H9 (cell line): ENCODE data around the gene ZSCAN2. TPM values are rescaled to one million over a fixed set of nuclear protein-coding genes. Genes with fewer than 3 reads are reported as not detected.
A peak's percentile ranks its signal among the peaks of the same experiment; 100 is the strongest.

Source experiments
- DNase-seq: peaks from one replicate; pipeline ENCODE4 v3.0.0-alpha.2; 2017
- H2AFZ ChIP-seq: one replicate; pipeline ENCODE4 v1.6.1; 2013; ENCODE audit warnings: mild to moderate bottlenecking, low read length, control low read depth, moderate library complexity
- H2AK5ac ChIP-seq: 2 replicates; pipeline ENCODE4 v1.6.1; 2013; ENCODE audit warnings: low read length, control low read depth, mixed read lengths; ENCODE audit not compliant: insufficient read length
- H2BK120ac ChIP-seq: one replicate; pipeline ENCODE4 v1.6.1; 2013; ENCODE audit warnings: low read depth, mild to moderate bottlenecking, low read length, control low read depth, inconsistent platforms; ENCODE audit not compliant: poor library complexity, severe bottlenecking
- H2BK12ac ChIP-seq: 2 replicates; pipeline ENCODE4 v1.6.1; 2013; ENCODE audit warnings: low read length, control low read depth, mixed read lengths, low read depth; ENCODE audit not compliant: insufficient read length
- H2BK15ac ChIP-seq: 2 replicates; pipeline ENCODE4 v1.6.1; 2013; ENCODE audit warnings: low read depth, low read length, control low read depth
- H2BK20ac ChIP-seq: one replicate; pipeline ENCODE4 v1.6.1; 2013; ENCODE audit warnings: low read depth, mild to moderate bottlenecking, low read length, control low read depth, inconsistent platforms; ENCODE audit not compliant: poor library complexity, severe bottlenecking
- H2BK5ac ChIP-seq: 2 replicates; pipeline ENCODE4 v1.6.1; 2013; ENCODE audit warnings: low read length, control low read depth, mixed read lengths; ENCODE audit not compliant: insufficient read length
- H3K14ac ChIP-seq: 2 replicates; pipeline ENCODE4 v1.6.1; 2013; ENCODE audit warnings: low read length, control low read depth; ENCODE audit not compliant: insufficient read depth
- H3K18ac ChIP-seq: 2 replicates; pipeline ENCODE4 v1.6.1; 2013; ENCODE audit warnings: low read depth, mild to moderate bottlenecking, mixed read lengths, low read length, control low read depth; ENCODE audit not compliant: insufficient read length
- H3K23ac ChIP-seq: 2 replicates; pipeline ENCODE4 v1.6.1; 2013; ENCODE audit warnings: low read length, control low read depth, mixed read lengths, low read depth; ENCODE audit not compliant: insufficient read length
- H3K23me2 ChIP-seq: 2 replicates; pipeline ENCODE4 v1.6.1; 2013; ENCODE audit warnings: low read depth, mild to moderate bottlenecking, mixed read lengths, low read length, control low read depth; ENCODE audit not compliant: insufficient read length, poor library complexity, severe bottlenecking
- H3K27ac ChIP-seq: 2 replicates; pipeline ENCODE4 v1.5.1; 2013; ENCODE audit warnings: low read length, control low read depth, mixed read lengths, low read depth; ENCODE audit not compliant: insufficient read length
- H3K27me3 ChIP-seq: 2 replicates; pipeline ENCODE4 v1.6.1; 2013; ENCODE audit warnings: low read length, control low read depth, inconsistent platforms; ENCODE audit not compliant: insufficient read depth
- H3K4ac ChIP-seq: 2 replicates; pipeline ENCODE4 v1.6.1; 2013; ENCODE audit warnings: low read depth, mild to moderate bottlenecking, control low read depth, inconsistent platforms, low read length, moderate library complexity
- H3K4me1 ChIP-seq: 2 replicates; pipeline ENCODE4 v1.6.1; 2013; ENCODE audit warnings: low read length, control low read depth, inconsistent platforms; ENCODE audit not compliant: insufficient read depth
- H3K4me2 ChIP-seq: 2 replicates; pipeline ENCODE4 v1.6.1; 2013; ENCODE audit warnings: low read length, control low read depth, mixed read lengths; ENCODE audit not compliant: insufficient read length, insufficient read depth
- H3K56ac ChIP-seq: 2 replicates; pipeline ENCODE4 v1.6.1; 2013; ENCODE audit warnings: low read depth, mild to moderate bottlenecking, mixed read lengths, low read length, control low read depth; ENCODE audit not compliant: insufficient read length
- H3K79me1 ChIP-seq: 2 replicates; pipeline ENCODE4 v1.6.1; 2013; ENCODE audit warnings: low read depth, mild to moderate bottlenecking, moderate library complexity, low read length, control low read depth, inconsistent platforms; ENCODE audit not compliant: insufficient read depth, poor library complexity, severe bottlenecking
- H3K79me2 ChIP-seq: 2 replicates; pipeline ENCODE4 v1.6.1; 2013; ENCODE audit warnings: low read length, control low read depth, inconsistent platforms; ENCODE audit not compliant: insufficient read depth
- H3K9ac ChIP-seq: 2 replicates; pipeline ENCODE4 v1.6.1; 2013; ENCODE audit warnings: low read length, control low read depth, mixed read lengths; ENCODE audit not compliant: insufficient read length; ENCODE audit errors: extremely low read depth
- H3K9me3 ChIP-seq: one replicate; pipeline ENCODE4 v1.6.1; 2013; ENCODE audit warnings: low read depth, low read length, inconsistent platforms; ENCODE audit not compliant: control insufficient read depth
- H3T11ph ChIP-seq: one replicate; pipeline ENCODE4 v1.6.1; 2013; ENCODE audit warnings: mild to moderate bottlenecking, low read length, control low read depth, inconsistent platforms
- H4K20me1 ChIP-seq: one replicate; pipeline ENCODE4 v1.6.1; 2013; ENCODE audit not compliant: control insufficient read depth, insufficient read length, insufficient read depth
- H4K5ac ChIP-seq: 2 replicates; pipeline ENCODE4 v1.6.1; 2013; ENCODE audit warnings: low read depth, mild to moderate bottlenecking, mixed read lengths, low read length, control low read depth; ENCODE audit not compliant: insufficient read length
- H4K8ac ChIP-seq: replicated peaks from 2 replicates; pipeline ENCODE4 v1.6.1; 2013; ENCODE audit warnings: low read length, control low read depth, mixed read lengths, low read depth; ENCODE audit not compliant: insufficient read length
- H4K91ac ChIP-seq: 2 replicates; pipeline ENCODE4 v1.6.1; 2013; ENCODE audit warnings: low read depth, mild to moderate bottlenecking, moderate library complexity, mixed read lengths, low read length, control low read depth; ENCODE audit not compliant: insufficient read length
- H3K27ac Mint-ChIP-seq, 3 experiments: 2 replicates in 2 of 3; 3 replicates in 1 of 3; pipeline ENCODE4 v1.8.0; 2020 to 2021; ENCODE audit warnings: mixed read lengths in 3 of 3, mild to moderate bottlenecking in 1 of 3, moderate library complexity in 1 of 3
- H3K27me3 Mint-ChIP-seq: 2 replicates; pipeline ENCODE4 v1.8.0; 2021; ENCODE audit warnings: low read depth, mild to moderate bottlenecking, moderate library complexity, mixed read lengths
- H3K36me3 Mint-ChIP-seq, 3 experiments: 2 replicates in 2 of 3; 3 replicates in 1 of 3; pipeline ENCODE4 v1.8.0; 2020 to 2021; ENCODE audit warnings: low read depth in 3 of 3, mixed read lengths in 3 of 3; ENCODE audit not compliant: insufficient read depth in 1 of 3
- H3K4me1 Mint-ChIP-seq, 2 experiments: 2 replicates each; pipeline ENCODE4 v1.8.0; 2020; ENCODE audit warnings: mixed read lengths in 2 of 2
- H3K4me3 Mint-ChIP-seq, 2 experiments: 2 replicates in 1 of 2; 3 replicates in 1 of 2; pipeline ENCODE4 v1.8.0; 2020 to 2021; ENCODE audit warnings: mild to moderate bottlenecking in 2 of 2, mixed read lengths in 2 of 2, moderate library complexity in 1 of 2
- H3K9me3 Mint-ChIP-seq, 2 experiments: 2 replicates in 1 of 2; 3 replicates in 1 of 2; pipeline ENCODE4 v1.8.0; 2020; ENCODE audit warnings: mild to moderate bottlenecking in 2 of 2, mixed read lengths in 2 of 2, moderate library complexity in 1 of 2
- whole genome bisulfite sequencing: extraction: QIAGEN DNeasy Blood & Tissue Kit; methylation state at CpG from one replicate; pipeline ENCODE4 v1.1.7; 2013; ENCODE audit warnings: missing lambda C conversion rate, low lambda C conversion rate, mixed read lengths; ENCODE audit not compliant: insufficient read length; ENCODE audit errors: extremely low coverage; 5-methylcytosine and 5-hydroxymethylcytosine counted together
- total RNA-seq: library from RNA; stranded (reverse); gene quantifications from 2 replicates; pipeline ENCODE4 v1.2.1, GENCODE V29; 2021
- TF ChIP-seq, protein P1 (sequence below): fragments of 200-600 bp; sonication (generic); conservative IDR thresholded peaks from 3 replicates; pipeline ENCODE4 v1.8.0; 2021; ENCODE audit warnings: antibody characterized with exemption, mild to moderate bottlenecking

ZSCAN2 gene
- total RNA-seq, 1 experiment from 2014 or later, result 28.4 TPM

DNA sequence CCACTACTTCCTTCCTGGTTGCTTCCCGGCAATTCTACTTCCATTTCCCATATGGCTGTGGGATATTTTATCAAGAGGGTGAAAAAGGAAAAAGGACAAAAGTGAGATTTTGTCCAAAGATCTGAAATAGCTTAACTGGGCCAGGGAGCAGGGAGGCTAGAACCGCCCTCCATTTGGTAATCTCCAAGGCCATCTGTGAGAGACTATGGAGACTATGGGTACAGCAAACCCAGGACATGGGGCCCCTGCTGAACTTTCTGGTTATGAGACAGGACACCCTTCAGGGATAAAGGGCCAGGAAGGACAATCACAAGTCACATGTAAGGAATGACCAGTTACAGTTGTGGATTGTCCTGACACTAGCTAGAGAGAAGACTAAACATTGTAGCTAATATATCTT lies 24.3 kb downstream of the ZSCAN2 start:
- no peak overlapping the region for H2BK120ac ChIP-seq
- no peak overlapping the region for H3T11ph ChIP-seq
- H3K79me2 ChIP-seq, result 0 out of 2 replicates have a peak, but pooled peaks cover 1% of the 10 kb centered on the region
- peak overlapping the region in 2 of 3 experiments; percentile 6 to 71; a peak in 2 of 7 replicates for H3K27ac Mint-ChIP-seq
- H3K36me3 Mint-ChIP-seq, result peaks cover 45 to 54% (median 47%) of the 10 kb centered on the region in 3 experiments
- no peak overlapping the region for H4K8ac ChIP-seq
- WGBS, result no CpG with 5 or more reads among the region's 2 CpGs
- H3K14ac ChIP-seq, result no peak overlapping the region
- H2BK12ac ChIP-seq, result no peak overlapping the region
- H3K27me3 ChIP-seq, result no peaks in the 10 kb centered on the region
- no peak overlapping the region for H4K91ac ChIP-seq
- H3K9ac ChIP-seq, result no peak overlapping the region
- no peaks in the 10 kb centered on the region for H3K23me2 ChIP-seq
- no peak overlapping the region for H3K18ac ChIP-seq
- no peak overlapping the region for H3K23ac ChIP-seq
- H3K4me1 ChIP-seq, result no peaks in the 10 kb centered on the region
- no peak overlapping the region for H4K5ac ChIP-seq
- no peak overlapping the region for H2AFZ ChIP-seq
- peaks cover 10% of the 10 kb centered on the region for H3K27me3 Mint-ChIP-seq
- H3K4ac ChIP-seq, result no peak overlapping the region
- H3K9me3 Mint-ChIP-seq, result peaks cover 41 to 42% of the 10 kb centered on the region in 2 experiments
- peaks cover 25% of the 10 kb centered on the region for H3K9me3 ChIP-seq
- H3K4me2 ChIP-seq, result no peak overlapping the region
- H2BK15ac ChIP-seq, result no peak overlapping the region
- peaks cover 8 to 12% of the 10 kb centered on the region in 2 experiments for H3K4me1 Mint-ChIP-seq
- H3K56ac ChIP-seq, result no peak overlapping the region
- DNase-seq, result no peak
- peaks cover 8% of the 10 kb centered on the region for H3K79me1 ChIP-seq
- H4K20me1 ChIP-seq, result no peaks in the 10 kb centered on the region
- TF ChIP-seq, protein P1, sequence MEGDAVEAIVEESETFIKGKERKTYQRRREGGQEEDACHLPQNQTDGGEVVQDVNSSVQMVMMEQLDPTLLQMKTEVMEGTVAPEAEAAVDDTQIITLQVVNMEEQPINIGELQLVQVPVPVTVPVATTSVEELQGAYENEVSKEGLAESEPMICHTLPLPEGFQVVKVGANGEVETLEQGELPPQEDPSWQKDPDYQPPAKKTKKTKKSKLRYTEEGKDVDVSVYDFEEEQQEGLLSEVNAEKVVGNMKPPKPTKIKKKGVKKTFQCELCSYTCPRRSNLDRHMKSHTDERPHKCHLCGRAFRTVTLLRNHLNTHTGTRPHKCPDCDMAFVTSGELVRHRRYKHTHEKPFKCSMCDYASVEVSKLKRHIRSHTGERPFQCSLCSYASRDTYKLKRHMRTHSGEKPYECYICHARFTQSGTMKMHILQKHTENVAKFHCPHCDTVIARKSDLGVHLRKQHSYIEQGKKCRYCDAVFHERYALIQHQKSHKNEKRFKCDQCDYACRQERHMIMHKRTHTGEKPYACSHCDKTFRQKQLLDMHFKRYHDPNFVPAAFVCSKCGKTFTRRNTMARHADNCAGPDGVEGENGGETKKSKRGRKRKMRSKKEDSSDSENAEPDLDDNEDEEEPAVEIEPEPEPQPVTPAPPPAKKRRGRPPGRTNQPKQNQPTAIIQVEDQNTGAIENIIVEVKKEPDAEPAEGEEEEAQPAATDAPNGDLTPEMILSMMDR, result no peak
- H2BK20ac ChIP-seq, result no peak overlapping the region
- no peak overlapping the region for H2AK5ac ChIP-seq
- no peak overlapping the region for H3K4me3 Mint-ChIP-seq
- no peak overlapping the region for H2BK5ac ChIP-seq
- no peak overlapping the region for H3K27ac ChIP-seq
